Common myeloid progenitor, CD34-positive (primary cell): Measurements from ENCODE around the gene TSR3.
A peak's percentile ranks its signal among the peaks of the same experiment; 100 is the strongest.

Source experiments
- CTCF ChIA-PET: fragments of 350-600 bp; sonication (Branson Sonifier 250); formaldehyde crosslinking; loops from one replicate; lab custom pipeline; 2021; ENCODE audit warnings: antibody characterized with exemption; lab: Charles Lee
- POLR2A ChIA-PET: fragments of 350-600 bp; sonication (Branson Sonifier 250); formaldehyde crosslinking; loops from one replicate; lab custom pipeline; 2021; ENCODE audit warnings: antibody characterized with exemption; lab: Charles Lee
- DNase-seq, 3 donors: peaks; one replicate each; pipeline versions ENCODE4 v3.0.0 to v3.0.0-alpha.2; 2013
- H3K27ac ChIP-seq, 2 experiments: 1 replicate in 1 of 2; 2 replicates in 1 of 2; pipeline ENCODE4 v1.7.0; 2013; ENCODE audit warnings: inconsistent platforms in 2 of 2, low read length in 2 of 2, mild to moderate bottlenecking in 2 of 2, low read depth in 1 of 2, moderate library complexity in 1 of 2; ENCODE audit not compliant: severe bottlenecking in 2 of 2, insufficient read depth in 1 of 2, poor library complexity in 1 of 2
- H3K27me3 ChIP-seq, 5 experiments: replicated peaks in 2 of 5; 1 replicate in 3 of 5; 2 replicates in 2 of 5; pipeline versions ENCODE4 v1.6.1 to v1.7.0; 2013; ENCODE audit warnings: low read length in 4 of 5, mild to moderate bottlenecking in 2 of 5, moderate library complexity in 2 of 5, inconsistent platforms in 1 of 5; ENCODE audit not compliant: insufficient read depth in 5 of 5, control insufficient read depth in 4 of 5
- H3K36me3 ChIP-seq, 4 experiments: 1 replicate in 2 of 4; 2 replicates in 2 of 4; pipeline versions ENCODE4 v1.6.1 to v1.7.0; 2013; ENCODE audit warnings: low read length in 3 of 4, control low read depth in 1 of 4, mild to moderate bottlenecking in 1 of 4; ENCODE audit not compliant: control insufficient read depth in 4 of 4, insufficient read depth in 4 of 4
- H3K4me1 ChIP-seq, 4 experiments: 1 replicate in 3 of 4; 2 replicates in 1 of 4; pipeline versions ENCODE4 v1.6.1 to v1.7.1; 2013; ENCODE audit warnings: low read length in 3 of 4, mild to moderate bottlenecking in 3 of 4, control low read depth in 1 of 4, inconsistent platforms in 1 of 4, moderate library complexity in 1 of 4; ENCODE audit not compliant: control insufficient read depth in 4 of 4, insufficient read depth in 4 of 4; ENCODE audit errors: control extremely low read depth in 1 of 4
- H3K4me3 ChIP-seq, 7 experiments: 1 replicate in 4 of 7; 2 replicates in 3 of 7; pipeline versions ENCODE4 v1.5.1 to v1.7.0; 2013; ENCODE audit warnings: mild to moderate bottlenecking in 7 of 7, low read length in 6 of 7, moderate library complexity in 6 of 7, inconsistent platforms in 2 of 7, low read depth in 2 of 7, control low read depth in 1 of 7; ENCODE audit not compliant: insufficient read depth in 4 of 7, control insufficient read depth in 1 of 7; ENCODE audit errors: extremely low read depth in 1 of 7
- H3K9me3 ChIP-seq, 5 experiments: 1 replicate in 4 of 5; 2 replicates in 1 of 5; pipeline versions ENCODE4 v1.6.1 to v1.7.1; 2013; ENCODE audit warnings: low read length in 4 of 5, mild to moderate bottlenecking in 2 of 5, inconsistent platforms in 1 of 5, low read depth in 1 of 5, moderate library complexity in 1 of 5; ENCODE audit not compliant: control insufficient read depth in 4 of 5, insufficient read depth in 2 of 5; ENCODE audit errors: control extremely low read depth in 1 of 5
- WGBS: methylation state at CpG from one replicate; pipeline ENCODE4 v1.1.5; 2013; ENCODE audit not compliant: insufficient coverage; 5-methylcytosine and 5-hydroxymethylcytosine counted together

TSR3 gene

GRCh38 chr16:1367486-1368174 lies 16.0 kb upstream of the TSR3 start:
- no peak overlapping the region for H3K4me3 ChIP-seq
- no peak for DNase-seq
- H3K27ac ChIP-seq: no peak overlapping the region
- 100% methylated on average over 16 of the region's 27 CpGs for WGBS
- CTCF ChIA-PET: interaction anchor here (1.2 kb wide), 1 partner anchor 230 kb away, joined by 3 read pairs; no protein-coding TSS in a partner anchor
- POLR2A ChIA-PET: interaction anchor here (1.6 kb wide), 1 partner anchor 12 kb away, joined by 3 read pairs; no protein-coding TSS in a partner anchor
- no peaks in the 10 kb centered on the region for H3K4me1 ChIP-seq
- no peaks in the 10 kb centered on the region for H3K27me3 ChIP-seq
- peaks cover 2 to 69% (median 40%) of the 10 kb centered on the region in 4 experiments for H3K36me3 ChIP-seq
- H3K9me3 ChIP-seq: no peaks in the 10 kb centered on the region

- Histone ChIP-seq H3K27ac (no peak overlapping the region), H3K9me3 (no peaks in the 10 kb centered on the region), H3K4me1 (no peaks in the 10 kb centered on the region), H3K36me3 (peaks cover 2 to 72% (median 47%) of the 10 kb centered on the region in 4 experiments), H3K27me3 (no peaks in the 10 kb centered on the region), H3K4me3 (no peak overlapping the region)
- WGBS: 97% methylated on average over 23 of the region's 24 CpGs
- CTCF ChIA-PET: interaction anchor here (1.2 kb wide), 1 partner anchor 230 kb away, joined by 3 read pairs; no protein-coding TSS in a partner anchor
- no peak for DNase-seq
- POLR2A ChIA-PET: interaction anchor here (1.1 to 1.6 kb wide), 2 partner anchors 11 to 13 kb away, joined by 3 read pairs; no protein-coding TSS in a partner anchor
These were observed 15.1 kb upstream of the TSR3 start for GRCh38 chr16:1366712-1367299.

GRCh38 chr16:1366060-1366711 lies 14.5 kb upstream of the TSR3 start:
- Histone ChIP-seq H3K27me3 (no peaks in the 10 kb centered on the region), H3K36me3 (peaks cover 2 to 71% (median 48%) of the 10 kb centered on the region in 4 experiments), H3K27ac (no peak overlapping the region), H3K9me3 (no peaks in the 10 kb centered on the region), H3K4me3 (no peak overlapping the region), H3K4me1 (no peaks in the 10 kb centered on the region)
- POLR2A ChIA-PET: interaction anchor here (1.1 kb wide), 1 partner anchor 12 kb away, joined by 3 read pairs; no protein-coding TSS in a partner anchor
- CTCF ChIA-PET: interaction anchor here (1.5 to 1.6 kb wide), 3 partner anchors 10 to 20 kb away, joined by 3 to 5 read pairs (median 4); no protein-coding TSS in a partner anchor
- 97% methylated on average over 29 of the region's 29 CpGs for WGBS
- no peak for DNase-seq

GRCh38 chr16:1364510-1364909 lies 12.8 kb upstream of the TSR3 start:
- H3K27me3 ChIP-seq: no peaks in the 10 kb centered on the region
- peaks cover 2 to 74% (median 50%) of the 10 kb centered on the region in 4 experiments for H3K36me3 ChIP-seq
- WGBS: 96% methylated on average over 19 of the region's 22 CpGs
- no peak overlapping the region for H3K27ac ChIP-seq
- ChIA-PET POLR2A (interaction anchor here (0.6 to 1.6 kb wide), 2 partner anchors 15 to 41 kb away, joined by 3 to 6 read pairs; no protein-coding TSS in a partner anchor), CTCF (interaction anchor here (0.7 to 3.1 kb wide), 12 partner anchors 11 to 181 kb away, joined by 3 to 26 read pairs (median 5); partner anchors contain the start of genes PERCC1 and UNKL)
- DNase-seq: no peak
- no peak overlapping the region for H3K4me3 ChIP-seq
- no peaks in the 10 kb centered on the region for H3K9me3 ChIP-seq
- no peaks in the 10 kb centered on the region for H3K4me1 ChIP-seq

GRCh38 chr16:1363501-1364041 lies 11.9 kb upstream of the TSR3 start:
- CTCF ChIA-PET: interaction anchor here (0.8 to 3.1 kb wide), 17 partner anchors 10 to 182 kb away, joined by 3 to 26 read pairs (median 4); partner anchors contain the start of gene UNKL
- Histone ChIP-seq H3K27me3 (no peaks in the 10 kb centered on the region), H3K27ac (no peak overlapping the region), H3K4me3 (no peak overlapping the region), H3K9me3 (no peaks in the 10 kb centered on the region), H3K36me3 (peaks cover 2 to 78% (median 53%) of the 10 kb centered on the region in 4 experiments), H3K4me1 (no peaks in the 10 kb centered on the region)
- 25% methylated on average over 11 of the region's 18 CpGs for WGBS
- POLR2A ChIA-PET: interaction anchor here (1.6 kb wide), 1 partner anchor 16 kb away, joined by 6 read pairs; no protein-coding TSS in a partner anchor
- DNase-seq: peak; percentile 51 to 75 (median 73)

GRCh38 chr16:1362807-1363206 lies 11.1 kb upstream of the TSR3 start:
- no peaks in the 10 kb centered on the region for H3K9me3 ChIP-seq
- H3K4me3 ChIP-seq: no peak overlapping the region
- H3K27ac ChIP-seq: no peak overlapping the region
- H3K36me3 ChIP-seq: peaks cover 2 to 75% (median 52%) of the 10 kb centered on the region in 4 experiments
- no peaks in the 10 kb centered on the region for H3K27me3 ChIP-seq
- 95% methylated on average over 7 of the region's 11 CpGs for WGBS
- POLR2A ChIA-PET: interaction anchor here (1.6 kb wide), 1 partner anchor 16 kb away, joined by 6 read pairs; no protein-coding TSS in a partner anchor
- H3K4me1 ChIP-seq: no peaks in the 10 kb centered on the region
- DNase-seq: no peak
- CTCF ChIA-PET: interaction anchor here (1.2 to 3.1 kb wide), 13 partner anchors 9 to 175 kb away, joined by 3 to 26 read pairs (median 4); no protein-coding TSS in a partner anchor
